H7 (cell line): ENCODE measurements around the gene PTPRN2. TPM values are rescaled to one million over a fixed set of nuclear protein-coding genes. Genes with fewer than 3 reads are reported as not detected.
"Not testable (repeated sequence)": the region's sequence is repeated elsewhere in the genome, so short reads cannot be mapped to it uniquely, and the experiment has no call there.

ENCODE experiments used
- DNase-seq: peaks from one replicate; pipeline ENCODE4 v3.0.0; 2012
- H3K27me3 ChIP-seq: 2 replicates; pipeline ENCODE4 v1.6.0; 2011; ENCODE audit warnings: mild to moderate bottlenecking, low read length; ENCODE audit not compliant: control insufficient read depth, insufficient read depth
- H3K36me3 ChIP-seq: replicated peaks from 2 replicates; pipeline ENCODE4 v1.5.1; 2011; ENCODE audit warnings: low read length; ENCODE audit not compliant: control insufficient read depth, insufficient read depth
- H3K4me3 ChIP-seq: 2 replicates; pipeline ENCODE4 v1.5.1; 2011; ENCODE audit warnings: low read depth, mild to moderate bottlenecking, control low read depth, low read length, moderate library complexity; ENCODE audit not compliant: insufficient read depth
- total RNA-seq: library from RNA; depleted of rRNA; stranded (reverse); fragments of >200 nt; shearing (Covaris generic); gene quantifications from 2 replicates; pipeline ENCODE4 v1.2.3, GENCODE V29; 2014

PTPRN2 gene
- total RNA-seq, 1 experiment from 2014 or later: 0.80 TPM

- Histone ChIP-seq H3K4me3 (no peak overlapping the region), H3K36me3 (no peaks in the 10 kb centered on the region), H3K27me3 (peaks cover 2% of the 10 kb centered on the region; the same call in 1 of the 2 replicates)
- no peak for DNase-seq
Measured at GRCh38 chr7:157673573-157673972, 914.0 kb downstream of the PTPRN2 start.

GRCh38 chr7:157671358-157672255 is 916.0 kb downstream of the PTPRN2 start:
- peaks cover 2% of the 10 kb centered on the region; the same call in 1 of the 2 replicates for H3K27me3 ChIP-seq

GRCh38 chr7:157670490-157671357 is 916.9 kb downstream of the PTPRN2 start:
- H3K36me3 ChIP-seq: no peaks in the 10 kb centered on the region
- H3K27me3 ChIP-seq: no peaks in the 10 kb centered on the region
- no peak overlapping the region for H3K4me3 ChIP-seq
- no peak for DNase-seq

More at GRCh38 chr7:157671358-157672255, 916.0 kb downstream of the PTPRN2 start:
- no peak overlapping the region for H3K4me3 ChIP-seq
- no peak for DNase-seq
- no peaks in the 10 kb centered on the region for H3K36me3 ChIP-seq

- peak; percentile 83 for DNase-seq
- Histone ChIP-seq H3K27me3 (no peaks in the 10 kb centered on the region), H3K36me3 (no peaks in the 10 kb centered on the region), H3K4me3 (no peak overlapping the region)
Measured at GRCh38 chr7:157669768-157670351, 917.8 kb downstream of the PTPRN2 start.

DNA sequence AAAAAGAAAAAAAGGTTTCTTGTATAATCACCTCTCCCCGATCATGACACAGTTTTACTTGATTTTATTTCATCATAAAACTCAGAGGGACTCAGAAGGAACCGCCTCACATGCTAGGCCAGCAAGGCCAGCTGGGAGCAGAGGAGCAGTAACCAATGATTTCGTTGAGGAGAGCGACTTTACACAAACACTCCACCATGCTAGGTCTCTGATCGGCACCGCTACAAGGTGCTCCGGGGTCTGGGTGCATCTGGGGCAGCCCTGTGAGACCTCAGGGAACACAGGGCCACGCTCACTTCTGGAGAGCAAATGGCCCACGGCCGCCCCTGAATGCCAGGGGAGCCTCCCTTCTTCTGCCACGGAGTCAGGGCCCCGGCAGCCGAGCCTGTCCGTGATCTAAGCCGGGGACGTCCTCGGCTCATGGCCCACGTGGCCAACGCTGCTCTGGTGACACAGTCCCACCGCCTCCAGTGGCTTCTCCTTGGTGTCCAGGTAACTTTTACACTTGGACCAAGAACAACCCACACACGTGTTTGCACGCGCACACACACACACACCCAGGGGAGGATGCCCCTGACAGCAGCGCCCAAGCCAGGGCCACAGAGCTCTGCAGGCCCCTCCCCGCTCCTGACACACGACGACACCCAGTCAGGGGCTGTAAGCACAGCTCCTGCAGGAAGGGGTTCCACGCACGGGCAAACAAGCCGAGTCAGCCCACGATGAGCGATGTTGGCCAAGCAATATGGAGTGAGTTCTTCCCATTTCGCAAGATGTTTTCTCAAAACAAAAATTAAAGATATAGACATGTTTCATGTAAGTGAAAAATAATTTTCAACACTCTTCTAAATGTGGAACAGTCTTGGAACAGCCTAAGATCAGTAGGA is 918.5 kb downstream of the PTPRN2 start:
- no peaks in the 10 kb centered on the region for H3K27me3 ChIP-seq
- H3K4me3 ChIP-seq: no peak overlapping the region
- H3K36me3 ChIP-seq: no peaks in the 10 kb centered on the region
- DNase-seq: peak; percentile 64

- Histone ChIP-seq H3K36me3 (no peaks in the 10 kb centered on the region), H3K4me3 (no peak overlapping the region), H3K27me3 (no peaks in the 10 kb centered on the region)
- peak; percentile 67 for DNase-seq
Measured at GRCh38 chr7:157668221-157668883, 919.3 kb downstream of the PTPRN2 start.

DNA sequence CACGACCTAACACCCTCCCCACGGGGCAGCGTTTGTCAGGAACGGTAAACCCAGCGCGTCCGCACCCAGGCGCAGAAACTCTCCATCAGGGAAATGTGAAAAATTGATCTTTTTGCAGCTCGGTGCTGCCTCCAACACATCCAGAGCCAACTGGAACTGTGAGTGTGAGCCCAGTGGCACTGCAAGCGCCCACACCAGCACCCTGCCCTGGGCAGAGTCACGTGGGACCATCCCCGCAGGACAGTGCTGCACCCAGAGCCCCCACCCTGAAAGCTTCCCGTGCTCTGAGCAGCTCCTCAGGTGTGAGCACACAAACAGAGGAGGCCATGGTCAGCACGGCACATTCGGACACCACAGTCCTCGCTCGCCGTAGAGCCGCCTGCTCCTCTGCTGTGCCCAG is 919.9 kb downstream of the PTPRN2 start:
- no peak for DNase-seq
- Histone ChIP-seq H3K4me3 (no peak overlapping the region), H3K27me3 (no peaks in the 10 kb centered on the region), H3K36me3 (no peaks in the 10 kb centered on the region)

DNA sequence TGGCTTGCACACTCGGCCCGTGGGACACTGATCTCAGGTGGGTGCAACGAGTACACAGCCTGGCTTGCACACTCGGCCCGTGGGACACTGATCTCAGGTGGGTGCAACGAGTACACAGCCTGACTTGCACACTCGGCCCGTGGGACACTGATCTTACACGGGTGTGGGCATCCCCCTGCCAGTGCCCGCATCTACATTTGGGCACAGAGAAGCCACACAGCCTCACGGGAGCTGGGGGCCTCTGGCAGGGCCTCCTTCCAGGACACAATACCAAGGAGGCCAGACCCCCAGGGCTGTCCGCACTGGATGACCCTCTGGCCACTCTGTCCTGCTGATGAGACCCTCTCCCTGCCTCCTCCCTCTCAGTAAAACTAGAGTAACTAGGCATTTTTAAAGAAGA is 920.4 kb downstream of the PTPRN2 start:
- DNase-seq: no peak
- H3K4me3 ChIP-seq: no peak overlapping the region
- no peaks in the 10 kb centered on the region for H3K27me3 ChIP-seq
- H3K36me3 ChIP-seq: no peaks in the 10 kb centered on the region

GRCh38 chr7:157666530-157667040 is 921.0 kb downstream of the PTPRN2 start:
- H3K4me3 ChIP-seq: no peak overlapping the region
- peak; percentile 45 for DNase-seq
- H3K36me3 ChIP-seq: no peaks in the 10 kb centered on the region
- no peaks in the 10 kb centered on the region for H3K27me3 ChIP-seq

GRCh38 chr7:157665634-157665988 is 922.0 kb downstream of the PTPRN2 start:
- not testable (repeated sequence) for H3K27me3 ChIP-seq, DNase-seq, H3K4me3 ChIP-seq, H3K36me3 ChIP-seq

GRCh38 chr7:157664871-157665633 is 922.6 kb downstream of the PTPRN2 start:
- Histone ChIP-seq H3K36me3 (no peaks in the 10 kb centered on the region), H3K4me3 (no peak overlapping the region), H3K27me3 (no peaks in the 10 kb centered on the region)
- DNase-seq: peak; percentile 51

DNA sequence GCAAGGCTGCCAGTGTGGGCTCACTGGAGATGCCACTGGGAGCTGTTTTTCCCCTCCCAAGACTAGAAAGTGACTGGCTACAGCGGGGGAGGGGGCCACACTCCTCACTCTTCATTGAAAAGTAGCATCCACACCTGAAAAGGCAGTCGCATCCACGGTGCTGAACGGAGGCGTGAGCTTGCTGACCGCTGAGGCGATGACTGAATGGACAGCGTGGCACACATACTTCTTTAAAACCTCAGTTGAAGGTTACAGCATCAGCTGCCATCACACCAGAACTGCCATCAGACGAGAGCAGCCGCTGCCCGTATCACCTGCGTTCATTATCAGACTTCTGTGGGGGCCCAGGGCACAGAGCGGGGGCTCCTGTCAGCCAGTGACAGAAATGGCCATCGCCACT is 923.6 kb downstream of the PTPRN2 start:
- DNase-seq: no peak
- Histone ChIP-seq H3K4me3 (no peak overlapping the region), H3K27me3 (no peaks in the 10 kb centered on the region), H3K36me3 (no peaks in the 10 kb centered on the region)
